Natural killer cell treated with Interleukin-12 subunit alpha and Interleukin-12 subunit beta and Interleukin-15 and Interleukin-18, amount 100 ng/mL, for 72 hours (primary cell): ENCODE results near the gene SGTB. TPM values are rescaled to one million over a fixed set of nuclear protein-coding genes. Genes with fewer than 3 reads are reported as not detected.
"Not testable (repeated sequence)": the region's sequence is repeated elsewhere in the genome, so short reads cannot be mapped to it uniquely, and the experiment has no call there.

Source experiments
- ATAC-seq, 2 donors: fragments of 150-1000 bp; cut with Tn5 transposase in 1 of 2; sonication (Bioruptor Pico), chemical (Tn5 transposase) in 1 of 2; 2 replicates each; pipeline ENCODE4 v1.10.0; 2021
- DNase-seq: peaks from one replicate; pipeline ENCODE4 v3.0.0; 2022; ENCODE audit warnings: low spot score
- H3K27ac Mint-ChIP-seq, 2 donors: 1 replicate in 1 of 2; 2 replicates in 1 of 2; pipeline ENCODE4 v1.8.0; 2022; ENCODE audit warnings: mixed read lengths in 2 of 2, mild to moderate bottlenecking in 1 of 2, moderate library complexity in 1 of 2
- H3K27me3 Mint-ChIP-seq, 2 donors: 1 replicate in 1 of 2; 2 replicates in 1 of 2; pipeline ENCODE4 v1.8.0; 2022; ENCODE audit warnings: mixed read lengths in 2 of 2
- H3K36me3 Mint-ChIP-seq: one replicate; pipeline ENCODE4 v1.8.0; 2022; ENCODE audit warnings: mixed read lengths
- H3K4me1 Mint-ChIP-seq, 2 donors: 1 replicate in 1 of 2; 2 replicates in 1 of 2; pipeline ENCODE4 v1.8.0; 2022; ENCODE audit warnings: low read depth in 2 of 2, mixed read lengths in 2 of 2, mild to moderate bottlenecking in 1 of 2
- H3K4me3 Mint-ChIP-seq: one replicate; pipeline ENCODE4 v1.8.0; 2022; ENCODE audit warnings: mixed read lengths
- H3K9me3 Mint-ChIP-seq: 2 replicates; pipeline ENCODE4 v1.8.0; 2022; ENCODE audit warnings: mixed read lengths
- total RNA-seq, 2 donors: library from RNA; stranded (reverse); gene quantifications; one replicate each; pipeline ENCODE4 v1.2.3, GENCODE V29; 2022

SGTB gene
- total RNA-seq, 2 donors from 2014 or later: 4.1 to 10.1 TPM

DNA sequence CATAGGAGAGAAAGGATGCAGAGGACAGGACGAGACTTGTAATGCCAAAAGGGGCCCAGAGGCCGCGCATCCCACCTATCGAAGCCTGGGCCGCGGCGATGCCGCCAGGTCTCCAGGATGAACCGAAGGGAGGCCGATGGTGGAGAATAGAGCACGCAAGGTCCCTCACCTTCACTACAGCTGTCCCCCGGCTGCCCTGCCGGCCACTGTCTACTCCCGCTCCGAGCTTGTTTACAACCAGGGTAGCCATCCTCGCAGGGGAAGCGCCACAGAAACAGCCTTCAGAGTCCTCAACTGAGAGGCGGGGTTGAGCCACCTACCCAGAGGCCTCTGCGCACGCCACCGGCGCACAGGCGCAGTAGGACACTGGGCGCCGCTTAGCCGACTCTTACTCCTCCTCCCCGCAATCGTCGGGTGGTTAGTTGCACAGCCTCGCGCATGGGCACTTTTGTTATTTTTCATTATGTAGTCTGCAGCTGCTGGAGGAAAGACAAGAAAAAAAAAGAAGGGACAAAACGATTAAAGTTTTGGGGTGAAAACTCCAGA, 97.8 kb downstream of the SGTB start, which contains the start of gene TRIM23:
TSS of gene TRIM23 (minus strand) at position 309 of the 546 bp plus-strand sequence. CDS start at position 250, 59 bp downstream.
- Mint-ChIP-seq H3K4me1 (peaks cover 18 to 30% of the 10 kb centered on the region in 2 donors), H3K9me3 (no peaks in the 10 kb centered on the region), H3K36me3 (peaks cover 5% of the 10 kb centered on the region), H3K27me3 (no peaks in the 10 kb centered on the region), H3K27ac (peak within 1 kb of the TSS; percentile 96), H3K4me3 (peak within 1 kb of the TSS; percentile 100)
- ATAC-seq (peak; percentile 99), DNase-seq (peak; percentile 95)

GRCh38 chr5:65623482-65623881, 98.4 kb downstream of the SGTB start:
- no peaks in the 10 kb centered on the region for H3K9me3 Mint-ChIP-seq
- DNase-seq: no peak
- peaks cover 5% of the 10 kb centered on the region for H3K36me3 Mint-ChIP-seq
- no peaks in the 10 kb centered on the region for H3K27me3 Mint-ChIP-seq
- peaks cover 20 to 30% of the 10 kb centered on the region in 2 donors for H3K4me1 Mint-ChIP-seq
- H3K27ac Mint-ChIP-seq: peak overlapping the region; percentile 96
- ATAC-seq: no peak
- peak overlapping the region; percentile 100 for H3K4me3 Mint-ChIP-seq

GRCh38 chr5:65621961-65622360, 99.9 kb downstream of the SGTB start:
- H3K4me3 Mint-ChIP-seq, H3K27ac Mint-ChIP-seq, H3K9me3 Mint-ChIP-seq, ATAC-seq, H3K27me3 Mint-ChIP-seq, H3K36me3 Mint-ChIP-seq, DNase-seq: not testable (repeated sequence)
- peaks cover 16 to 34% of the 10 kb centered on the region in 2 donors for H3K4me1 Mint-ChIP-seq

- no peak overlapping the region for H3K4me3 Mint-ChIP-seq
- ATAC-seq (no peak), DNase-seq (no peak)
- no peaks in the 10 kb centered on the region for H3K27me3 Mint-ChIP-seq
- no peak overlapping the region for H3K27ac Mint-ChIP-seq
- H3K4me1 Mint-ChIP-seq: peaks cover 7 to 21% of the 10 kb centered on the region in 2 donors
- H3K36me3 Mint-ChIP-seq: peaks cover under 1% of the 10 kb centered on the region
- no peaks in the 10 kb centered on the region for H3K9me3 Mint-ChIP-seq
These were observed 101.9 kb downstream of the SGTB start for GRCh38 chr5:65620021-65620420.

Other genes starting within 250 kb of the SGTB start
- gene ADAMTS6, start 240.2 kb downstream of the SGTB start, total RNA-seq: 1 to 10 TPM in 1 of 2 donors, under 1 TPM in 1; 0.10 to 1.2 TPM
- 10 to 100 TPM; 44.5 to 70.0 TPM for gene CENPK, start 158.9 kb downstream of the SGTB start, total RNA-seq
- gene PPWD1, start 158.8 kb downstream of the SGTB start, total RNA-seq: 10 to 100 TPM; 45.1 to 49.4 TPM
- 10 to 100 TPM in 1 of 2 donors, 1 to 10 TPM in 1; 9.6 to 10.3 TPM for gene TRIM23, start 97.8 kb downstream of the SGTB start, total RNA-seq
- gene SHLD3, start 97.1 kb downstream of the SGTB start, total RNA-seq: 1 to 10 TPM; 3.2 to 7.1 TPM
- 10 to 100 TPM; 27.4 to 28.2 TPM for gene TRAPPC13, start 97.1 kb downstream of the SGTB start, total RNA-seq
- 10 to 100 TPM in 1 of 2 donors, 1 to 10 TPM in 1; 8.7 to 39.4 TPM for gene NLN, start 96 bp upstream of the SGTB start, total RNA-seq
- gene ERBIN, start 204.5 kb upstream of the SGTB start, total RNA-seq: 10 to 100 TPM; 53.4 to 61.2 TPM